ENCODE measurements around the gene ZPLD1.

ZPLD1 gene

DNA sequence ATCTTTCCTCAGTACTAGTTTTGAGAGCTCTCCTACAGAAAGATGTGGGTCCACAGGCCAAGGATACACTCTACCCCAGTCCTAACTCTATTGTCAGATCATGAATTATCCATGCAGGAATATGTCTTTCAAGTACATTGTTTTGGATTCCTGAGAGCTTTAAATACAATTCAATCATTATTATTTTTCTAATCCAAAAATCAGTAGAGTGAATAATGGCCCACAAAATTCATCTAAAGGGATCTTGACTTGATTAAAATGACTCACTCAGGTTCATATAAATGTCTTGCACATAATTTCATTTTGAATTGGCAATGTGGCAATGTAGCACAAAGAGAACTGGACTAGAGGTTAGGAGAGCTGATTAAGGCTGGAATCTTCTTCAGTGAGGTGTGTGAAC lies 93.9 kb downstream of the ZPLD1 start:
- no peak for DNase-seq (ENCODE audit: low read depth)
